ENCODE measurements around the gene LTBP1. TPM values are rescaled to one million over a fixed set of nuclear protein-coding genes. Genes with fewer than 3 reads are reported as not detected.

The LTBP1 gene
- total and polyA plus RNA-seq, 10 of the 15 experiments (the other 5 are each of a cell fraction or from before 2014, with no cell fraction given) = 0.01 to 0.28 (median 0.12) TPM; not detected in 2

DNA sequence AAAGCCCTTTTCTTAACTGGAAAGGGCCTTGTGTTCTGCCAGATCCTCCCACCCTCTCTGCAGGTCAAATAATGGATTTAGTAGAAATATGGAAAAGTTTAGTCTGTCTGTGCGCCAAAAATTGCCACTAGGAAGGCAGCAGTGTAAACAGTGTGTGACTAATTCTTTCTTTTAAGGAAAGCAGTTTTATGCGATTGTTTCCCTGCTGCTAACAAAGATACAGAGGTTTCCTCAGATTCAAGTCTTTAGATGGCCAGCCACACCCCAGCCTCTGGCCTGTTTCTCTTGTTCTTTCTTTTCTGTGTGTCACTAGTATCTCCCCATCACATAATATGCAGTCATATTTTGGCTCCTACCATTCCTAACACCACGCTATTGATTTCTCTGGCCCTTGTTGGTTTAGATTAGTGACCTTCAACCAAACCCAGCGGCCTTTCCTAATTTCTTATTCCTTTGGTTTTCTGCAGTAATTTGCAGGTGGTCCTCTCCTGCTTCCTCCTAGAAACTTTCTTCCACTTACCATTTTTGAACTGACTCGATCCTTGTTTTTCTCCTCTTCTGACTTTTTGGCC lies 157.4 kb downstream of the LTBP1 start:
- intact Hi-C loops (cut with micrococcal nuclease; ENCODE audit: unreplicated experiment) (no loop called here), in situ Hi-C loops (cut with MboI) (no loop called here)
- Histone ChIP-seq H3K9me3 (replicated peaks; ENCODE audit: control insufficient read depth, insufficient read depth, low read length) (no peaks in the 10 kb centered on the region), H2AFZ (ENCODE audit: control insufficient read depth, low read depth, low read length) (no peak overlapping the region), H3K9ac (ENCODE audit: control insufficient read depth, insufficient read depth, low read length) (no peak overlapping the region), H3K27ac (ENCODE audit: control insufficient read depth, insufficient read depth) (no peak overlapping the region), H3K36me3 (ENCODE audit: control insufficient read depth in 2 of 2, insufficient read depth in 2 of 2, low read length in 1 of 2) (no peaks in the 10 kb centered on the region), H3K4me2 (ENCODE audit: control insufficient read depth, insufficient read depth) (no peak overlapping the region), H3K4me1 (ENCODE audit: control insufficient read depth, insufficient read depth, low read length) (no peaks in the 10 kb centered on the region), H3K4me3 (no peak overlapping the region), H3K27me3 (replicated peaks in 1 of 2; ENCODE audit: control insufficient read depth in 2 of 2, insufficient read depth in 2 of 2, low read length in 1 of 2) (no peaks in the 10 kb centered on the region), H3K79me2 (ENCODE audit: control insufficient read depth, insufficient read depth, low read length) (no peaks in the 10 kb centered on the region), H4K20me1 (ENCODE audit: control insufficient read depth, insufficient read depth) (no peaks in the 10 kb centered on the region)
- DNase-seq (ENCODE audit: low read depth, low spot score) (no peak), ATAC-seq (no peak), FAIRE-seq (no peak)
- POLR2A ChIA-PET = no interaction called here
- RAD21 ChIA-PET (ENCODE audit: unreplicated experiment) = no interaction called here
- TF ChIP-seq PAX5 (IDR thresholded peaks at IDR 0.05; ENCODE audit: borderline replicate concordance, low read depth, low read length) (no peak), RB1 (IDR thresholded peaks at IDR 0.05; ENCODE audit: borderline replicate concordance) (no peak), NR2C1 (IDR thresholded peaks at IDR 0.05) (no peak), NR2F1 (conservative IDR thresholded peaks at IDR 0.05) (no peak), TBL1XR1 (IDR thresholded peaks at IDR 0.05; ENCODE audit: low read depth, low read length) (no peak), MEF2A (IDR thresholded peaks at IDR 0.05; ENCODE audit: insufficient read depth, low read depth, low read length) (no peak), IKZF1 (conservative IDR thresholded peaks at IDR 0.05) (no peak), SMAD5 (IDR thresholded peaks at IDR 0.05; ENCODE audit: low read depth) (no peak), MXI1 (IDR thresholded peaks at IDR 0.05; ENCODE audit: low read depth, low read length) (no peak), ZNF384 (IDR thresholded peaks at IDR 0.05; ENCODE audit: borderline replicate concordance, low read depth, low read length) (no peak), LARP7 (IDR thresholded peaks at IDR 0.05) (no peak), CREM (IDR thresholded peaks at IDR 0.05; ENCODE audit: low read depth) (no peak)
- TF ChIP-seq, protein P1, sequence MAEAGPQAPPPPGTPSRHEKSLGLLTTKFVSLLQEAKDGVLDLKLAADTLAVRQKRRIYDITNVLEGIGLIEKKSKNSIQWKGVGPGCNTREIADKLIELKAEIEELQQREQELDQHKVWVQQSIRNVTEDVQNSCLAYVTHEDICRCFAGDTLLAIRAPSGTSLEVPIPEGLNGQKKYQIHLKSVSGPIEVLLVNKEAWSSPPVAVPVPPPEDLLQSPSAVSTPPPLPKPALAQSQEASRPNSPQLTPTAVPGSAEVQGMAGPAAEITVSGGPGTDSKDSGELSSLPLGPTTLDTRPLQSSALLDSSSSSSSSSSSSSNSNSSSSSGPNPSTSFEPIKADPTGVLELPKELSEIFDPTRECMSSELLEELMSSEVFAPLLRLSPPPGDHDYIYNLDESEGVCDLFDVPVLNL (IDR thresholded peaks at IDR 0.05; ENCODE audit: low read depth, low read length) = no peak
- TF ChIP-seq, protein P2, sequence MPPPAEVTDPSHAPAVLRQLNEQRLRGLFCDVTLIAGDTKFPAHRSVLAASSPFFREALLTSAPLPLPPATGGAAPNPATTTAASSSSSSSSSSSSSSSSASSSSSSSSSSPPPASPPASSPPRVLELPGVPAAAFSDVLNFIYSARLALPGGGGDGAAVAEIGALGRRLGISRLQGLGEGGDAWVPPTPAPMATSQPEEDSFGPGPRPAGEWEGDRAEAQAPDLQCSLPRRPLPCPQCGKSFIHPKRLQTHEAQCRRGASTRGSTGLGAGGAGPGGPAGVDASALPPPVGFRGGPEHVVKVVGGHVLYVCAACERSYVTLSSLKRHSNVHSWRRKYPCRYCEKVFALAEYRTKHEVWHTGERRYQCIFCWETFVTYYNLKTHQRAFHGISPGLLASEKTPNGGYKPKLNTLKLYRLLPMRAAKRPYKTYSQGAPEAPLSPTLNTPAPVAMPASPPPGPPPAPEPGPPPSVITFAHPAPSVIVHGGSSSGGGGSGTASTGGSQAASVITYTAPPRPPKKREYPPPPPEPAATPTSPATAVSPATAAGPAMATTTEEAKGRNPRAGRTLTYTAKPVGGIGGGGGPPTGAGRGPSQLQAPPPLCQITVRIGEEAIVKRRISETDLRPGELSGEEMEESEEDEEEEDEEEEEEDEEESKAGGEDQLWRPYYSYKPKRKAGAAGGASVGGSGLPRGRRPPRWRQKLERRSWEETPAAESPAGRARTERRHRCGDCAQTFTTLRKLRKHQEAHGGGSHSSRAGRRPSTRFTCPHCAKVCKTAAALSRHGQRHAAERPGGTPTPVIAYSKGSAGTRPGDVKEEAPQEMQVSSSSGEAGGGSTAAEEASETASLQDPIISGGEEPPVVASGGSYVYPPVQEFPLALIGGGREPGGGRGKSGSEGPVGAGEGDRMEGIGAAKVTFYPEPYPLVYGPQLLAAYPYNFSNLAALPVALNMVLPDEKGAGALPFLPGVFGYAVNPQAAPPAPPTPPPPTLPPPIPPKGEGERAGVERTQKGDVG (CRISPR knock-in tag; IDR thresholded peaks at IDR 0.05) = no peak
- SMC1A ChIA-PET (ENCODE audit: uncharacterized antibody, unreplicated experiment) = no interaction called here
- CTCF ChIA-PET = no interaction called here
- WGBS (ENCODE audit: insufficient coverage, insufficient replicate concordance, low lambda C conversion rate, missing lambda C conversion rate) = 25% methylated on average over 5 of the region's 5 CpGs
- no TSS peak for BruUV-seq (replicated peaks)

Measured in GM12878 (cell line).